Hepatocyte (in vitro differentiated cells): ENCODE results near the gene REX1BD. TPM values are rescaled to one million over a fixed set of nuclear protein-coding genes. Genes with fewer than 3 reads are reported as not detected.
"Not testable (repeated sequence)": the region's sequence is repeated elsewhere in the genome, so short reads cannot be mapped to it uniquely, and the experiment has no call there.

Experiments used
- DNase-seq: peaks from one replicate; pipeline ENCODE4 v3.0.0-alpha.2; 2016; ENCODE audit warnings: low spot score
- H2AFZ ChIP-seq: fragments of 200-600 bp; sonication (generic); 2 replicates; pipeline ENCODE4 v1.6.0; 2016; ENCODE audit warnings: antibody characterized with exemption, mild to moderate bottlenecking
- H3K27ac ChIP-seq: fragments of 200-600 bp; sonication (generic); 2 replicates; pipeline ENCODE4 v1.5.1; 2016; ENCODE audit warnings: mild to moderate bottlenecking
- H3K27me3 ChIP-seq: fragments of 200-600 bp; sonication (generic); 2 replicates; pipeline ENCODE4 v1.6.1; 2016
- H3K36me3 ChIP-seq: fragments of 200-600 bp; sonication (generic); replicated peaks from 2 replicates; pipeline ENCODE4 v1.5.1; 2016; ENCODE audit warnings: low read depth; ENCODE audit not compliant: insufficient read depth
- H3K4me1 ChIP-seq: fragments of 200-600 bp; sonication (generic); 2 replicates; pipeline ENCODE4 v1.5.1; 2016; ENCODE audit warnings: mild to moderate bottlenecking, moderate library complexity; ENCODE audit not compliant: insufficient read depth
- H3K4me2 ChIP-seq: fragments of 200-600 bp; sonication (generic); 2 replicates; pipeline ENCODE4 v1.6.0; 2016
- H3K4me3 ChIP-seq: fragments of 200-600 bp; sonication (generic); 2 replicates; pipeline ENCODE4 v1.5.1; 2016; ENCODE audit warnings: mild to moderate bottlenecking
- H3K79me2 ChIP-seq: fragments of 200-600 bp; sonication (generic); 2 replicates; pipeline ENCODE4 v1.6.0; 2017; ENCODE audit warnings: mild to moderate bottlenecking
- H3K9me2 ChIP-seq: fragments of 200-600 bp; sonication (generic); replicated peaks from 2 replicates; pipeline ENCODE4 v1.6.0; 2017; ENCODE audit warnings: mild to moderate bottlenecking; ENCODE audit not compliant: insufficient read depth
- H3K9me3 ChIP-seq: fragments of 200-600 bp; sonication (generic); 2 replicates; pipeline ENCODE4 v1.5.1; 2016; ENCODE audit warnings: low read depth, mild to moderate bottlenecking
- H4K20me1 ChIP-seq: fragments of 200-600 bp; sonication (generic); 2 replicates; pipeline ENCODE4 v1.6.0; 2016; ENCODE audit warnings: mild to moderate bottlenecking; ENCODE audit not compliant: insufficient read depth, poor library complexity, severe bottlenecking
- EZH2 ChIP-seq: fragments of 200-600 bp; sonication (generic); IDR thresholded peaks from 2 replicates; pipeline ENCODE4 v1.6.1; 2016; ENCODE audit warnings: antibody characterized with exemption, mild to moderate bottlenecking, borderline replicate concordance
- EZH2phosphoT487 ChIP-seq: fragments of 200-600 bp; sonication (generic); IDR thresholded peaks from one replicate; pipeline ENCODE4 v1.6.1; 2018; ENCODE audit warnings: antibody characterized with exemption, mild to moderate bottlenecking, low read depth, moderate library complexity; ENCODE audit not compliant: unreplicated experiment, severe bottlenecking
- WGBS: methylation state at CpG from one replicate; pipeline ENCODE4 v1.1.6; 2016; ENCODE audit warnings: low lambda C conversion rate; ENCODE audit errors: missing lambda C conversion rate; 5-methylcytosine and 5-hydroxymethylcytosine counted together
- polyA plus RNA-seq: library from polyadenylated mRNA; unstranded; fragments of >200 nt; fragmentation: Nextera tagmentation; extraction: Ambion mirVana; gene quantifications from 2 replicates; pipeline ENCODE4 v1.2.1, GENCODE V29; 2016
- total RNA-seq: library from RNA; depleted of rRNA; stranded (reverse); fragments of >200 nt; gene quantifications from 2 replicates; pipeline ENCODE4 v1.2.3, GENCODE V29; 2014
- TF ChIP-seq, protein P1 (sequence below): fragments of 200-600 bp; sonication (generic); IDR thresholded peaks from 2 replicates; pipeline ENCODE4 v1.5.1; 2016; ENCODE audit warnings: antibody characterized with exemption, mild to moderate bottlenecking; ENCODE audit not compliant: poor library complexity

The REX1BD gene
- total RNA-seq (59.9 and 62.6 TPM in 2 replicates), polyA plus RNA-seq (105 and 131 TPM in 2 replicates)

DNA sequence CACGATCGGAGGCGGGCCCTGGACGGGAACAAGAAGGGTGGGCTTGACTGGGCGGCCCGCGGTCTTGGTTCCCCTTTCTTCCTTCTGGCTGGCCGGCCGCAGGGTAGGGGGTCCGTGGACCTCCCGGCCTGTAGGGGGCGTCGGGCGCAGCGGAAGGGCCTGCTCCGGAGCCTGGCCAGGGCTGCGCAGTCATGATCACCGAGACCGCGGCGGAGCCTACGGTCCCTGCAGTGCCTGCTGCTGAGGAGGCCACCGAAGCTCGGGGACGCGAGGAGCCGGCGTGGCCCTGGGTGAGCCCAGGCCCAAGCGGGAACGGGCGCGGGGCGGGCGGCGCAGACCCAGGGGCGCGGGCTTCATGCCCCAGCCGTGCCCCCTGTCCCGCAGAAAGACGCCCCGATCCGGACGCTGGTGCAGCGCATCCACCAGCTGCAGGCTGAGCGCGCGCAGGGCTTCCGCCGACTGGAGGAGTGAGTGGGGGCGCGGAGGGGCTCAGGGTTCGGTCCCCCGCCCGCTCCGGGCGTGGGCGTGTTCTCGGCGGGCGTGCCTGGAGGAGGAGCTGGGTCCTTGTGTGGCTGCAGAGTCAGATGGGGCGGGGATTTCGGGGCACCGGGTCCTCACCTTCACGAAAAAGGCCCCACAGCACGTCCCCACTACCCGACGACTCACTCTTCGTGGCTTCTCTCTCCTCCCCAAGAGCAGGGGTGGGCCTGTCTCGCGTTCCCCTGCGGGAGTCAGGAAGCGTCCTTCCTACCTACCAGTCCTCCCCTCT lies at the start of gene REX1BD:
TSS of gene REX1BD (plus strand) at position 188 of the 769 bp plus-strand sequence. CDS start at position 192, 4 bp downstream.
- Histone ChIP-seq H3K36me3 (no peaks in the 10 kb centered on the region), H3K4me3 (peak within 1 kb of the TSS; percentile 78), H2AFZ (peak within 1 kb of the TSS; percentile 94), H3K4me2 (peak within 1 kb of the TSS; percentile 100), H3K79me2 (peaks cover 4% of the 10 kb centered on the region), H3K27ac (peak within 1 kb of the TSS; percentile 81), H3K9me3 (no peaks in the 10 kb centered on the region), H3K27me3 (no peaks in the 10 kb centered on the region), H3K9me2 (no peaks in the 10 kb centered on the region), H4K20me1 (no peaks in the 10 kb centered on the region), H3K4me1 (peaks cover 16% of the 10 kb centered on the region)
- TF ChIP-seq EZH2phosphoT487: no peak
- TF ChIP-seq, protein P1, sequence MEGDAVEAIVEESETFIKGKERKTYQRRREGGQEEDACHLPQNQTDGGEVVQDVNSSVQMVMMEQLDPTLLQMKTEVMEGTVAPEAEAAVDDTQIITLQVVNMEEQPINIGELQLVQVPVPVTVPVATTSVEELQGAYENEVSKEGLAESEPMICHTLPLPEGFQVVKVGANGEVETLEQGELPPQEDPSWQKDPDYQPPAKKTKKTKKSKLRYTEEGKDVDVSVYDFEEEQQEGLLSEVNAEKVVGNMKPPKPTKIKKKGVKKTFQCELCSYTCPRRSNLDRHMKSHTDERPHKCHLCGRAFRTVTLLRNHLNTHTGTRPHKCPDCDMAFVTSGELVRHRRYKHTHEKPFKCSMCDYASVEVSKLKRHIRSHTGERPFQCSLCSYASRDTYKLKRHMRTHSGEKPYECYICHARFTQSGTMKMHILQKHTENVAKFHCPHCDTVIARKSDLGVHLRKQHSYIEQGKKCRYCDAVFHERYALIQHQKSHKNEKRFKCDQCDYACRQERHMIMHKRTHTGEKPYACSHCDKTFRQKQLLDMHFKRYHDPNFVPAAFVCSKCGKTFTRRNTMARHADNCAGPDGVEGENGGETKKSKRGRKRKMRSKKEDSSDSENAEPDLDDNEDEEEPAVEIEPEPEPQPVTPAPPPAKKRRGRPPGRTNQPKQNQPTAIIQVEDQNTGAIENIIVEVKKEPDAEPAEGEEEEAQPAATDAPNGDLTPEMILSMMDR: peak; percentile 91
- TF ChIP-seq EZH2: no peak
- peak; percentile 90 for DNase-seq
- 1% methylated on average over 45 of the region's 72 CpGs for WGBS

DNA sequence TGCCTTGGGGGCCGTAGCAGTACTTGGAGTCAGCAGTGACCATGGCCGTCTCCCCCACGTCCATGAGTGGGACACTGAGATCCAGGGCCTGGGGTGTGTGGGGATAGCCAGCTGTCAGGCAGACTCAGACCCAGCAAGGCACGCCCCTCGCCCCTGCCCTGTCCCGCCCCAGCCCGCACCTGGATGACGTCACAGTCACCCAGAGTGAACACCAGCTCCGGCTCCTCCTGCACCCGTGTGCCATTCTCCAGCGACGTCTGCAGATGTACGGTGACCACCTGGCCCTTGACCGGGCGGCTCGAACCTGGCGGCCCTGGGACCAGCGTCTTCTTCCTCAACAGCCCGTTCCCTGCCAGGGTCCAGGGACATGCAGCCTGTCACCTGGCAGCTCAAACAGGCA lies 49.2 kb upstream of the REX1BD start:
- Histone ChIP-seq H3K4me2 (no peak overlapping the region), H2AFZ (no peak overlapping the region), H3K36me3 (no peaks in the 10 kb centered on the region), H3K4me3 (no peak overlapping the region), H3K27me3 (no peaks in the 10 kb centered on the region), H3K9me2 (no peaks in the 10 kb centered on the region), H3K4me1 (peaks cover 7% of the 10 kb centered on the region), H3K27ac (no peak overlapping the region), H3K9me3 (no peaks in the 10 kb centered on the region), H4K20me1 (no peaks in the 10 kb centered on the region), H3K79me2 (peaks cover 12% of the 10 kb centered on the region)
- TF ChIP-seq, protein P1: no peak
- TF ChIP-seq EZH2phosphoT487 (no peak), EZH2 (no peak)
- DNase-seq: no peak
- WGBS: 95% methylated on average over 13 of the region's 19 CpGs

DNA sequence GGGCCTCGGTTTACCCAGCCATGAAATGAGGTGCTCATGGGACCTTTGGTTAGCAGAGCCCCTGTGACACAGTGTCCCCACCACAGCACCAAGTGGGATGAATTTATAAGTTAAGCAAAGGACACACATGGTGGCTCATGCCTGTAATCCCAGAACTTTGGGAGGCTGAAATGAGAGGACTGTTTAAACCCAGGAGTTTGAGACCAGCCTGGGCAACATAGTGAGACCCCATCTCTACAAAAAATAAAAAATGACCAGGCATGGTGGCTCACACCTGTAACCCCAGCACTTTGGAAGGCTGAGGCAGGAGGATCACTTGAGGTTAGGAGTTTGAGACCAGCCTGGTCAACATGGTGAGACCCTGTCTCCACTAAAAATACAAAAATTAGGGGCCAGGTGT lies 48.4 kb upstream of the REX1BD start:
- H3K9me3 ChIP-seq, H3K9me2 ChIP-seq, DNase-seq, H3K4me2 ChIP-seq, H2AFZ ChIP-seq, H3K27me3 ChIP-seq, H3K27ac ChIP-seq, H3K4me1 ChIP-seq, H4K20me1 ChIP-seq, H3K36me3 ChIP-seq, H3K4me3 ChIP-seq: not testable (repeated sequence)
- H3K79me2 ChIP-seq: peaks cover 12% of the 10 kb centered on the region
- 92% methylated on average over 1 of the region's 1 CpG for whole genome bisulfite sequencing

DNA sequence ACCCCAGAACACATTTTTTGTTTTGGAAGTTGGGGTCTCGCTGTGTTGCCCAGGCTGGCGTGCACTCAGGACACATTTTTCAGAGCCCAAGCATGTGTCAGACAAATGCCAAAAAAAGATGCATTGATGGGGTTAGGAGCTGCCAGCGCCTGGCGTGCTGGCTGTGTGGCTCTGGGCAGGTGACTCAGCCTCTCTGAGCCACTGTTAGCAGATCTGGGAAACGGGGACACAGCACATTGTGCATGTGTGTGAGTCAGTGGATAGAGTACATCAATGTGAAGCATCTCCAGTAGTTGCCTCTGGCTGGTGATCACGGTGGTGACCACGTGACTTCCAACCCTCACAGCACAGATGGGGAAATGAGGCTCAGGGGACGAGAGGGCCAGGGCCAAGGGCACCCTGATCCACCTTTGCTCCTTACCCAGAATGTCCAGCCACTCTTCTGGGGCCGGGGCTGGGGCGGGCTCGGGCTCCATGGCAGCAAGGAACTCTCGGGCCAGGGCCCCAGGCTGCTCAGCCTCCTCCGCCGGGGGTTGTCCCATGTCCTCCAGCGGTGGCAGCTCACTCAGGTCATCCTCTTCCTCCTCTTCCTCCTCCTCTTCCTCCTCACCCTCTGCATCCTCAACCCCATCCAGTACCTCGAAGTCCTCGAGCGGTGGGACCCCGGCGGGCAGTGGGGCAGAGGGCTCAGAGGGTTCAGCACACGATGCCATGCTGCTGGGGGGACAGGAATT lies 47.2 kb upstream of the REX1BD start:
- Histone ChIP-seq H3K4me1 (peaks cover 7% of the 10 kb centered on the region), H3K4me3 (no peak overlapping the region), H3K4me2 (no peak overlapping the region), H4K20me1 (no peaks in the 10 kb centered on the region), H3K36me3 (no peaks in the 10 kb centered on the region), H3K79me2 (peaks cover 12% of the 10 kb centered on the region), H2AFZ (no peak overlapping the region), H3K27me3 (no peaks in the 10 kb centered on the region), H3K9me3 (no peaks in the 10 kb centered on the region), H3K9me2 (no peaks in the 10 kb centered on the region), H3K27ac (no peak overlapping the region)
- no peak for DNase-seq
- TF ChIP-seq EZH2 (no peak), EZH2phosphoT487 (no peak)
- TF ChIP-seq, protein P1: no peak
- WGBS: 93% methylated on average over 21 of the region's 21 CpGs
